ENCODE measurements around the gene PEX14. TPM values are rescaled to one million over a fixed set of nuclear protein-coding genes. Genes with fewer than 3 reads are reported as not detected.

The PEX14 gene
- polyA plus RNA-seq, 1 donor (not counting 4 experiments of a cell fraction or from before 2014, with no cell fraction given): 8.4 TPM

GRCh38 chr1:10532362-10532761 is 57.6 kb downstream of the PEX14 start:
- peaks cover 28% of the 10 kb centered on the region for H3K79me2 ChIP-seq (ENCODE audit: control insufficient read depth, insufficient read depth, low read length)
- H3K36me3 ChIP-seq (ENCODE audit: control insufficient read depth in 2 of 2, extremely low read depth in 1 of 2, insufficient read depth in 2 of 2, low read length in 2 of 2): peaks cover 5 to 8% of the 10 kb centered on the region in 2 experiments
- H3K27me3 ChIP-seq (ENCODE audit: control insufficient read depth, extremely low read depth, insufficient read depth, low read length): no peaks in the 10 kb centered on the region
- H3K27ac ChIP-seq (ENCODE audit: control insufficient read depth, insufficient read depth, low read length): no peak overlapping the region
- H3K9me3 ChIP-seq (ENCODE audit: control insufficient read depth, low read depth, low read length): no peaks in the 10 kb centered on the region
- no peaks in the 10 kb centered on the region for H4K20me1 ChIP-seq (ENCODE audit: control insufficient read depth, extremely low read depth, insufficient read depth, low read length)
- DNase-seq (ENCODE audit: low read depth, low spot score) (no peak), FAIRE-seq (no peak)
- no peak overlapping the region for H3K4me2 ChIP-seq (ENCODE audit: control insufficient read depth, extremely low read depth, insufficient read depth, low read depth, low read length)
- peaks cover 7% of the 10 kb centered on the region for H3K9me1 ChIP-seq (ENCODE audit: control insufficient read depth, extremely low read depth, insufficient read depth, low read length)
- dilution Hi-C loops (cut with MboI; ENCODE audit: extremely low pct_ligation_motif_present, low sequenced_read_pairs): no loop called here
- no peak overlapping the region for H3K9ac ChIP-seq (ENCODE audit: control insufficient read depth, extremely low read depth, insufficient read depth, low read length)
- H3K4me1 ChIP-seq (ENCODE audit: control insufficient read depth, extremely low read depth, insufficient read depth, low read length): peaks cover 26% of the 10 kb centered on the region
- no peak overlapping the region for H2AFZ ChIP-seq (ENCODE audit: control insufficient read depth, low read length)
- no peak overlapping the region for H3K4me3 ChIP-seq (ENCODE audit: control insufficient read depth in 2 of 3, extremely low read depth in 1 of 3, insufficient read depth in 2 of 3, low read depth in 1 of 3, low read length in 3 of 3)
- TF ChIP-seq CTCF (optimal IDR thresholded peaks at IDR 0.05 in 1 of 3, IDR thresholded peaks at IDR 0.05 in 1 of 3, conservative IDR thresholded peaks at IDR 0.05 in 1 of 3; ENCODE audit: extremely low read depth in 1 of 3, insufficient read depth in 2 of 3, low read length in 3 of 3) (no peak), EZH2 (IDR thresholded peaks at IDR 0.05; ENCODE audit: low read length) (no peak)

DNA sequence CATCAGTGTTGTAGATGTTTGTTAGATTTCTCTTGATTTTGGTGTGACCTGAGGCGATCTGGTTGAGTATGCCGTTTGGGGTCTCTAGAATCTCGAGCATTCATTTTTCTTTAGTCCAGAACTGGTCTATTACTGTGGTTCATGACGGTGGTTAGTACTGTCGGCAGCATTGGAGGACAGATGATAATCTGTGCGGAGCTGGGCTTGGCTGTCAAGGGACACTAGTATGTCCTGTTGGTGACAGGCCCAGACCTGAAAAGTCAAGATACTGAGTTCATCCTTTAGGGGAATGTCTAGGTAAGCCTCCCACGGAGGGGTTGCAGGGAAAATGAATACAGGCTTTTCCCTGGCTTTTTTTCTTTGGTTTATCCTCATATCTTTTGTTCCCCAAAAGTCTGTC is 59.8 kb downstream of the PEX14 start:
- TF ChIP-seq EZH2 (IDR thresholded peaks at IDR 0.05; ENCODE audit: low read length) (no peak), CTCF (optimal IDR thresholded peaks at IDR 0.05 in 1 of 3, IDR thresholded peaks at IDR 0.05 in 1 of 3, conservative IDR thresholded peaks at IDR 0.05 in 1 of 3; ENCODE audit: extremely low read depth in 1 of 3, insufficient read depth in 2 of 3, low read length in 3 of 3) (no peak)
- Histone ChIP-seq H2AFZ (ENCODE audit: control insufficient read depth, low read length) (no peak overlapping the region), H3K79me2 (ENCODE audit: control insufficient read depth, insufficient read depth, low read length) (peaks cover 28% of the 10 kb centered on the region), H3K9ac (ENCODE audit: control insufficient read depth, extremely low read depth, insufficient read depth, low read length) (no peak overlapping the region), H3K9me1 (ENCODE audit: control insufficient read depth, extremely low read depth, insufficient read depth, low read length) (peaks cover 7% of the 10 kb centered on the region), H3K9me3 (ENCODE audit: control insufficient read depth, low read depth, low read length) (no peaks in the 10 kb centered on the region), H4K20me1 (ENCODE audit: control insufficient read depth, extremely low read depth, insufficient read depth, low read length) (no peaks in the 10 kb centered on the region), H3K27ac (ENCODE audit: control insufficient read depth, insufficient read depth, low read length) (no peak overlapping the region), H3K4me1 (ENCODE audit: control insufficient read depth, extremely low read depth, insufficient read depth, low read length) (peaks cover 8% of the 10 kb centered on the region), H3K36me3 (ENCODE audit: control insufficient read depth in 2 of 2, extremely low read depth in 1 of 2, insufficient read depth in 2 of 2, low read length in 2 of 2) (peaks cover 8 to 9% of the 10 kb centered on the region in 2 experiments), H3K4me3 (ENCODE audit: control insufficient read depth in 2 of 3, extremely low read depth in 1 of 3, insufficient read depth in 2 of 3, low read depth in 1 of 3, low read length in 3 of 3) (no peak overlapping the region), H3K4me2 (ENCODE audit: control insufficient read depth, extremely low read depth, insufficient read depth, low read depth, low read length) (no peak overlapping the region), H3K27me3 (ENCODE audit: control insufficient read depth, extremely low read depth, insufficient read depth, low read length) (no peaks in the 10 kb centered on the region)
- dilution Hi-C loops (cut with MboI; ENCODE audit: extremely low pct_ligation_motif_present, low sequenced_read_pairs): no loop called here
- FAIRE-seq (no peak), DNase-seq (ENCODE audit: low read depth, low spot score) (no peak)

All from keratinocyte (primary cell).